Spleen (tissue), 11 donors: ENCODE measurements around the gene TNXB. TPM values are rescaled to one million over a fixed set of nuclear protein-coding genes. Genes with fewer than 3 reads are reported as not detected.

Source experiments
- DNase-seq: peaks from one replicate; pipeline ENCODE4 v3.0.0-alpha.2; 2020
- H3K27ac ChIP-seq, 8 donors: fragments of 200-600 bp; sonication (generic) in 7 of 8; 1 replicate in 4 of 8; 2 replicates in 4 of 8; pipeline versions ENCODE4 v1.5.0 to v1.8.0; 2016 to 2021; ENCODE audit warnings: inconsistent platforms in 4 of 8, mild to moderate bottlenecking in 4 of 8, moderate library complexity in 1 of 8
- H3K27me3 ChIP-seq, 7 donors: fragments of 200-600 bp; sonication (generic) in 6 of 7; replicated peaks in 1 of 7; 1 replicate in 4 of 7; 2 replicates in 3 of 7; pipeline versions ENCODE4 v1.5.0 to v1.8.0; 2016 to 2021; ENCODE audit warnings: inconsistent platforms in 3 of 7, mild to moderate bottlenecking in 1 of 7
- H3K36me3 ChIP-seq, 6 donors: fragments of 200-600 bp; sonication (generic) in 5 of 6; 1 replicate in 4 of 6; 2 replicates in 2 of 6; pipeline versions ENCODE4 v1.5.0 to v1.8.0; 2016 to 2021; ENCODE audit warnings: inconsistent platforms in 2 of 6
- H3K4me1 ChIP-seq, 6 donors: fragments of 200-600 bp; sonication (generic) in 5 of 6; 1 replicate in 3 of 6; 2 replicates in 3 of 6; pipeline versions ENCODE4 v1.5.0 to v1.8.0; 2016 to 2021; ENCODE audit warnings: inconsistent platforms in 3 of 6
- H3K4me3 ChIP-seq, 8 donors: fragments of 200-600 bp; sonication (generic) in 7 of 8; 1 replicate in 4 of 8; 2 replicates in 4 of 8; pipeline versions ENCODE4 v1.5.0 to v1.8.0; 2016 to 2021; ENCODE audit warnings: inconsistent platforms in 4 of 8, mild to moderate bottlenecking in 4 of 8, moderate library complexity in 2 of 8
- H3K9me3 ChIP-seq, 8 donors: fragments of 200-600 bp; sonication (generic) in 7 of 8; 1 replicate in 4 of 8; 2 replicates in 4 of 8; pipeline versions ENCODE4 v1.5.0 to v1.8.0; 2016 to 2021; ENCODE audit warnings: inconsistent platforms in 4 of 8
- POLR2A ChIP-seq, 3 donors: fragments of 450-650 bp; IDR thresholded peaks; one replicate each; pipeline ENCODE4 v1.5.1; 2017; ENCODE audit warnings: antibody characterized with exemption in 3 of 3, mild to moderate bottlenecking in 1 of 3
- POLR2AphosphoS5 ChIP-seq, 3 donors: sonication (generic); formaldehyde crosslinking; IDR thresholded peaks; one replicate each; pipeline ENCODE4 v1.5.1; 2017; ENCODE audit warnings: antibody characterized with exemption in 3 of 3
- WGBS, 5 donors: extraction: QIAGEN DNeasy Blood & Tissue Kit in 3 of 5; methylation state at CpG; one replicate each; pipeline versions ENCODE4 v1.1.5 to v1.1.7; 2013 to 2018; 5-methylcytosine and 5-hydroxymethylcytosine counted together
- intact Hi-C: fragments of 100-400 bp; cut with DNase I; formaldehyde crosslinking; loops from one replicate; pipeline ENCODE4 v1.15.0; 2023; ENCODE audit warnings: low total_unique reads
- polyA plus RNA-seq, 3 donors: library from polyadenylated mRNA; stranded (reverse); fragments of 200-250 nt; gene quantifications; one replicate each; pipeline ENCODE4 v1.2.1, GENCODE V29; 2013
- total RNA-seq, 7 donors: library from RNA; depleted of rRNA in 3 of 7; stranded (reverse); fragments of >200 nt in 3 of 7; fragmentation: NEBNext Ultra II Directional in 4 of 7; extraction: Animal tissue kit (Norgen Biotek cat#: 25700) in 4 of 7; gene quantifications; one replicate each; pipeline versions ENCODE4 v1.1.0 to v1.2.1, GENCODE V29; 2016 to 2021
- TF ChIP-seq, protein P1 (sequence below), 11 experiments: fragments of 200-600 bp in 7 of 11; fragments of 450-650 bp in 4 of 11; sonication (generic) in 4 of 11; IDR thresholded peaks in 8 of 11; conservative IDR thresholded peaks in 3 of 11; 1 replicate in 7 of 11; 2 replicates in 4 of 11; pipeline versions ENCODE4 v1.4.0 to v1.8.0; 2016 to 2021; ENCODE audit warnings: antibody characterized with exemption in 11 of 11, inconsistent platforms in 4 of 11, mild to moderate bottlenecking in 1 of 11
- donor health status: healthy with polysubstance abuse.
- donor health status: DM: no; HTN: no; CAD: no; lungs with moderate emphysema.
- donor health status: DM: no; HTN: no; CAD: no.
- donor health status: Bipolar disorder and iron deficiency.
- donor health status: healthy.
- donor health status: DM: no; HTN: no; CAD: no.
- donor health status: DM: yes; HTN: yes; CAD: no.

Gene TNXB
- total and polyA plus RNA-seq, 10 donors = 13.7 to 117 (median 63.3) TPM

DNA sequence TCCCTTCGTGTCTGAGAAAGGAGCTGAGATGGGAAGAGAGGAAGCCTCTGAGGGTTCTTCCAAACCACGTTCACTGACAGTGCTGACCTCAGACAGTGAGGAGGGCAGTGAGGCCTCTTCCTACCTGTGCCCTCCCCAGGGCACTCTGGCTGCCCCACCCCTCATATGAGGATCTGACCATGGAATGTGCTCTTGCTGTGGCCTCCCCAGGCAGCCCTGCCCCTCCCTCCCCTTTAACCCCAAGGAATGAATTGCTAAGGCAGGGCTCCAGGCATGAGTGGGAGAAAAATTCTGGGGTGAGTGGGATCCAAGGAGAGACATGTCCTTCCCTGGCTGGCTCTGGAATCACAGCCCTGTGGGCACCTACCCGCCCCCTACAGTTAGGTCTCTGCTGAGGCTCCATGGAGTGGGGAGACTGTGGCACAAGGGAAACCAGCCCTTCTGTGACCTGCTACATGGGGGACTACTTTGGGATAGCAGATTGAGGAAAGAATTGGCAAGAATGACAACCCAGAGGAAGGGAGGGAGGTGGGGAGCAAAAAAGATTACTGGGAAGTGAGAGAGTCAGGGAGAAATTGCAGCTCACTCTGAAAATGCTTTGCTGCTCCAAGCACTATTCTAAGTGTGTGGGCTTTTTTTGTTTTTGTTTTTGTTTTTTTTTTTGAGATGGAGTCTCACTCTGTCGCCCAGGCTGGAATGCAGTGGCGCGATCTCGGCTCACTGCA lies 29.4 kb downstream of the TNXB start:
- Histone ChIP-seq H3K27me3 (peaks cover 0 to 9% (median 0%) of the 10 kb centered on the region in 7 donors), H3K27ac (peak overlapping the region in 5 of 8 donors; percentile 1 to 29 (median 27)), H3K36me3 (peaks cover 0 to 67% (median 0%) of the 10 kb centered on the region in 6 donors), H3K4me3 (no peak overlapping the region), H3K9me3 (no peaks in the 10 kb centered on the region), H3K4me1 (peaks cover 0 to 34% (median 15%) of the 10 kb centered on the region in 6 donors)
- 56 to 82% (median 69%) methylated on average over 6 to 7 of the region's 7 CpGs for WGBS, 5 donors
- DNase-seq = peak; percentile 23
- TF ChIP-seq, protein P1, sequence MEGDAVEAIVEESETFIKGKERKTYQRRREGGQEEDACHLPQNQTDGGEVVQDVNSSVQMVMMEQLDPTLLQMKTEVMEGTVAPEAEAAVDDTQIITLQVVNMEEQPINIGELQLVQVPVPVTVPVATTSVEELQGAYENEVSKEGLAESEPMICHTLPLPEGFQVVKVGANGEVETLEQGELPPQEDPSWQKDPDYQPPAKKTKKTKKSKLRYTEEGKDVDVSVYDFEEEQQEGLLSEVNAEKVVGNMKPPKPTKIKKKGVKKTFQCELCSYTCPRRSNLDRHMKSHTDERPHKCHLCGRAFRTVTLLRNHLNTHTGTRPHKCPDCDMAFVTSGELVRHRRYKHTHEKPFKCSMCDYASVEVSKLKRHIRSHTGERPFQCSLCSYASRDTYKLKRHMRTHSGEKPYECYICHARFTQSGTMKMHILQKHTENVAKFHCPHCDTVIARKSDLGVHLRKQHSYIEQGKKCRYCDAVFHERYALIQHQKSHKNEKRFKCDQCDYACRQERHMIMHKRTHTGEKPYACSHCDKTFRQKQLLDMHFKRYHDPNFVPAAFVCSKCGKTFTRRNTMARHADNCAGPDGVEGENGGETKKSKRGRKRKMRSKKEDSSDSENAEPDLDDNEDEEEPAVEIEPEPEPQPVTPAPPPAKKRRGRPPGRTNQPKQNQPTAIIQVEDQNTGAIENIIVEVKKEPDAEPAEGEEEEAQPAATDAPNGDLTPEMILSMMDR (IDR thresholded peaks at IDR 0.05 in 8 of 11, conservative IDR thresholded peaks at IDR 0.05 in 3 of 11) = no peak
- no peak for TF ChIP-seq POLR2AphosphoS5 (IDR thresholded peaks at IDR 0.05)
- TF ChIP-seq POLR2A (IDR thresholded peaks at IDR 0.05) = no peak
- intact Hi-C loops = no loop called here

DNA sequence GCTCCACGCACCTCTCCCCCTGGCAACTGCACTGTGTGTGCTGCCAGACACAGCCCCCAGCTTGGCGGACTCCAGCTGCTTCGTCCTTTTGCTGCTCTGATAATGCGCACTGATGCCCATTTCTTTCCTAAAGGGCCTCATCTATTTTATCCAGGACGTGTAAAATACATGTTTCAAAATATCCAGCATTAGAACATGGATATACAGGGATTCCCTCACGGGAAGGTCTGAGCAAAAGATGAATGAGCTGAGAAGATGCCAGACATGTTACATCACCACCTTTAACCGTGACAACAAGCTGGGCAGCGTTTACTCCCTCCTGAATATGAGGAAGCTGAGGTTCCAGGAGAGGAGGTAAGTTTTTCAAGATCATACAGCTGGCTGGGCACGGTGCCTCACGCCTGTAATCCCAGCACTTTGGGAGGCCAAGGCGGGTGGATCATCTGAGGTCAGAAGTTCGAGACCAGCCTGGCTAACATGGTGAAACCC lies 32.8 kb downstream of the TNXB start:
- Histone ChIP-seq H3K27ac (no peak overlapping the region), H3K4me3 (no peak overlapping the region), H3K36me3 (peaks cover 0 to 79% (median 7%) of the 10 kb centered on the region in 6 donors), H3K27me3 (no peaks in the 10 kb centered on the region), H3K4me1 (peaks cover 0 to 10% (median 3%) of the 10 kb centered on the region in 6 donors), H3K9me3 (no peaks in the 10 kb centered on the region)
- intact Hi-C loops = no loop called here
- TF ChIP-seq, protein P1 (IDR thresholded peaks at IDR 0.05 in 8 of 11, conservative IDR thresholded peaks at IDR 0.05 in 3 of 11) = no peak
- TF ChIP-seq POLR2A (IDR thresholded peaks at IDR 0.05) = no peak
- TF ChIP-seq POLR2AphosphoS5 (IDR thresholded peaks at IDR 0.05) = no peak
- WGBS, 5 donors = 61 to 78% (median 68%) methylated on average over 11 to 12 of the region's 12 CpGs
- no peak for DNase-seq

DNA sequence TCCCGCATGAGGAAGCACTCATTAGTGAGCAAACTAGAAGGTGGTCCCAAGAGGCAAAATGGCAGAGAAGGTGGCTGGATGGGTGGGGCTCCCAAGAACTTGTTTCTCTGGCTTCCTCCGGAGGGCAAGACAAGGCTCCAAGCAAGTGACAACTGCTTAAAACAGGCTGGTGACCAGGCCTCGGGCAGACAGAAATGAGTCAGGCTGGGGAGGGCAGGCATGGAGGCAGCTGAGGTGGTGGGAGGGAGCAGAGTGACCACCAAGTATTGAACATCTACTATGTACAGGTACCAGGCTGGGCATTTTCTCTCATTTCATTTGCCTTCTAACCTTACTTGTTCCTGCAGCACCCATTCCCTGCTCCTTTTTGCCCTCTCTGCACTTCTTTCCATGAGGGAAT lies 33.4 kb downstream of the TNXB start:
- H3K4me3 ChIP-seq = no peak overlapping the region
- no peaks in the 10 kb centered on the region for H3K9me3 ChIP-seq
- no peaks in the 10 kb centered on the region for H3K27me3 ChIP-seq
- 74 to 92% (median 83%) methylated on average over 3 of the region's 3 CpGs for WGBS, 5 donors
- peaks cover 0 to 79% (median 7%) of the 10 kb centered on the region in 6 donors for H3K36me3 ChIP-seq
- TF ChIP-seq POLR2A (IDR thresholded peaks at IDR 0.05) (no peak), POLR2AphosphoS5 (IDR thresholded peaks at IDR 0.05) (no peak)
- TF ChIP-seq, protein P1 (IDR thresholded peaks at IDR 0.05 in 8 of 11, conservative IDR thresholded peaks at IDR 0.05 in 3 of 11) = no peak
- H3K4me1 ChIP-seq = peaks cover 0 to 6% (median 0%) of the 10 kb centered on the region in 6 donors
- intact Hi-C loops = no loop called here
- no peak for DNase-seq
- H3K27ac ChIP-seq = no peak overlapping the region

DNA sequence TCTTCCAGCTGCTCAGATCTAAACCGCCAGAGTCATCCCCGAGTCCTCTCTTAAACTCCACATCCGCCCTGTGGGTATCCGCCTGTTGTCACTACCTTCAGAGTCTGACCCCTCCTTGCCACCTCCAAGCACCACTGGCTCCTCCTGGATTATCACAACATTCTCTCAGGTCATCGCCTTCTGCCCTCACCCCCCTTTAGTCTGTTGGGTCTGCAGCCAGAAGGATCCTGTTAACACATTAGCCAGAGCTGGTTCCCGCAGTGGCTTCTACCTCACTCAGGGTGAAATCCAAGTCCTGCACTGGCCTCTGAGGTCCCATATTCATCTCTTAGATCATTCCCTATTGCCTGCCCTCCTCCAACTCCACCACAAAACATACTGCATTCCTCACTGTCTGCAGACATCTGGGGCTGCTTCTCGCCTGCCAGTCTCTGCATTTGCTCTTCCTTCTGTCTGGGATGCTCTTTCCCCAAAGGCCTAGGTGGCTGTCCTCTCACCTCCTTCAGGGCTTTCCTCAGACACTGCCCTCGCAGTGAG lies 34.1 kb downstream of the TNXB start:
- WGBS, 5 donors = 85 to 96% (median 90%) methylated on average over 8 of the region's 8 CpGs

More for the DNA sequence above, 34.1 kb downstream of the TNXB start:
- H3K27me3 ChIP-seq = no peaks in the 10 kb centered on the region
- peaks cover 0 to 84% (median 7%) of the 10 kb centered on the region in 6 donors for H3K36me3 ChIP-seq
- peaks cover 0 to 6% (median 0%) of the 10 kb centered on the region in 6 donors for H3K4me1 ChIP-seq
- TF ChIP-seq POLR2A (IDR thresholded peaks at IDR 0.05) (no peak), POLR2AphosphoS5 (IDR thresholded peaks at IDR 0.05) (no peak)
- TF ChIP-seq, protein P1 (IDR thresholded peaks at IDR 0.05 in 8 of 11, conservative IDR thresholded peaks at IDR 0.05 in 3 of 11) = no peak
- H3K4me3 ChIP-seq = no peak overlapping the region
- DNase-seq = no peak
- H3K9me3 ChIP-seq = no peaks in the 10 kb centered on the region
- no peak overlapping the region for H3K27ac ChIP-seq
- intact Hi-C loops = no loop called here
